ENCODE data around the gene ZMPSTE24. TPM values are rescaled to one million over a fixed set of nuclear protein-coding genes. Genes with fewer than 3 reads are reported as not detected.

The ZMPSTE24 gene
- total and polyA plus RNA-seq, 2 donors (not counting 1 experiment from before 2014, with no cell fraction given): 60.9 to 67.6 TPM

GRCh38 chr1:40307186-40307585 is 49.1 kb downstream of the ZMPSTE24 start:
- Histone ChIP-seq H2AFZ (ENCODE audit: low read length) (no peak overlapping the region), H3K27me3 (ENCODE audit: control insufficient read depth, insufficient read depth, low read length) (no peaks in the 10 kb centered on the region), H4K20me1 (ENCODE audit: control insufficient read depth, extremely low read depth, insufficient read depth, low read length) (no peaks in the 10 kb centered on the region), H3K4me1 (ENCODE audit: control insufficient read depth, extremely low read depth, insufficient read depth, low read length) (no peaks in the 10 kb centered on the region), H3K9ac (ENCODE audit: insufficient read depth, low read length) (no peak overlapping the region), H3K4me2 (ENCODE audit: extremely low read depth, insufficient read depth, low read length) (no peak overlapping the region), H3K36me3 (ENCODE audit: control insufficient read depth, insufficient read depth, low read length) (no peaks in the 10 kb centered on the region), H3K27ac (ENCODE audit: insufficient read depth, low read length) (no peak overlapping the region), H3K79me2 (ENCODE audit: control insufficient read depth, insufficient read depth, low read length) (no peaks in the 10 kb centered on the region), H3K4me3 (replicated peaks in 1 of 4; ENCODE audit: control extremely low read depth in 1 of 4, insufficient read depth in 1 of 4, low read depth in 3 of 4, low read length in 4 of 4) (no peak overlapping the region), H3K9me3 (ENCODE audit: control insufficient read depth, insufficient read depth, low read depth, low read length) (no peaks in the 10 kb centered on the region)
- no peak for DNase-seq (ENCODE audit: low read depth in 2 of 2)
- TF ChIP-seq CTCF (conservative IDR thresholded peaks at IDR 0.05 in 1 of 2, IDR thresholded peaks at IDR 0.05 in 1 of 2; ENCODE audit: low read depth in 1 of 2, low read length in 2 of 2) (no peak), EZH2 (IDR thresholded peaks at IDR 0.05; ENCODE audit: low read length, missing control alignments) (no peak)

- no peak for TF ChIP-seq CTCF (conservative IDR thresholded peaks at IDR 0.05 in 1 of 2, IDR thresholded peaks at IDR 0.05 in 1 of 2; ENCODE audit: low read depth in 1 of 2, low read length in 2 of 2)
- TF ChIP-seq EZH2 (IDR thresholded peaks at IDR 0.05; ENCODE audit: low read length, missing control alignments): no peak
- H3K27ac ChIP-seq (ENCODE audit: insufficient read depth, low read length): no peak overlapping the region
- no peaks in the 10 kb centered on the region for H3K27me3 ChIP-seq (ENCODE audit: control insufficient read depth, insufficient read depth, low read length)
- H3K79me2 ChIP-seq (ENCODE audit: control insufficient read depth, insufficient read depth, low read length): no peaks in the 10 kb centered on the region
- H2AFZ ChIP-seq (ENCODE audit: low read length): no peak overlapping the region
- no peaks in the 10 kb centered on the region for H3K36me3 ChIP-seq (ENCODE audit: control insufficient read depth, insufficient read depth, low read length)
- no peak overlapping the region for H3K9ac ChIP-seq (ENCODE audit: insufficient read depth, low read length)
- H3K4me2 ChIP-seq (ENCODE audit: extremely low read depth, insufficient read depth, low read length): no peak overlapping the region
- DNase-seq (ENCODE audit: low read depth in 2 of 2): no peak
- no peaks in the 10 kb centered on the region for H3K9me3 ChIP-seq (ENCODE audit: control insufficient read depth, insufficient read depth, low read depth, low read length)
- no peaks in the 10 kb centered on the region for H3K4me1 ChIP-seq (ENCODE audit: control insufficient read depth, extremely low read depth, insufficient read depth, low read length)
- no peaks in the 10 kb centered on the region for H4K20me1 ChIP-seq (ENCODE audit: control insufficient read depth, extremely low read depth, insufficient read depth, low read length)
- no peak overlapping the region for H3K4me3 ChIP-seq (replicated peaks in 1 of 4; ENCODE audit: control extremely low read depth in 1 of 4, insufficient read depth in 1 of 4, low read depth in 3 of 4, low read length in 4 of 4)
Measured at GRCh38 chr1:40308036-40308727, 50.1 kb downstream of the ZMPSTE24 start.

- Histone ChIP-seq H3K79me2 (ENCODE audit: control insufficient read depth, insufficient read depth, low read length) (no peaks in the 10 kb centered on the region), H3K4me1 (ENCODE audit: control insufficient read depth, extremely low read depth, insufficient read depth, low read length) (peaks cover under 1% of the 10 kb centered on the region), H3K4me3 (replicated peaks in 1 of 4; ENCODE audit: control extremely low read depth in 1 of 4, insufficient read depth in 1 of 4, low read depth in 3 of 4, low read length in 4 of 4) (no peak overlapping the region), H3K27ac (ENCODE audit: insufficient read depth, low read length) (no peak overlapping the region), H4K20me1 (ENCODE audit: control insufficient read depth, extremely low read depth, insufficient read depth, low read length) (no peaks in the 10 kb centered on the region), H3K27me3 (ENCODE audit: control insufficient read depth, insufficient read depth, low read length) (no peaks in the 10 kb centered on the region), H3K36me3 (ENCODE audit: control insufficient read depth, insufficient read depth, low read length) (no peaks in the 10 kb centered on the region), H2AFZ (ENCODE audit: low read length) (no peak overlapping the region), H3K4me2 (ENCODE audit: extremely low read depth, insufficient read depth, low read length) (no peak overlapping the region), H3K9ac (ENCODE audit: insufficient read depth, low read length) (no peak overlapping the region), H3K9me3 (ENCODE audit: control insufficient read depth, insufficient read depth, low read depth, low read length) (no peaks in the 10 kb centered on the region)
- peak in 1 of 2 donors; percentile 78 for DNase-seq (ENCODE audit: low read depth in 2 of 2)
- TF ChIP-seq EZH2 (IDR thresholded peaks at IDR 0.05; ENCODE audit: low read length, missing control alignments) (no peak), CTCF (conservative IDR thresholded peaks at IDR 0.05 in 1 of 2, IDR thresholded peaks at IDR 0.05 in 1 of 2; ENCODE audit: low read depth in 1 of 2, low read length in 2 of 2) (no peak)
Measured at GRCh38 chr1:40309374-40310128, 51.5 kb downstream of the ZMPSTE24 start.
